HFF-Myc (cell line): ENCODE measurements around the gene SMC1A.

Source experiments
- DNase-seq: peaks from one replicate; pipeline ENCODE4 v3.0.0-alpha.2; 2011; ENCODE audit warnings: low read depth; ENCODE audit errors: extremely low read depth
- H3K4me3 ChIP-seq: replicated peaks from 2 replicates; pipeline ENCODE4 v1.5.1; 2011; ENCODE audit warnings: low read depth, mild to moderate bottlenecking, control low read depth, low read length
- CTCF ChIP-seq: IDR thresholded peaks from 2 replicates; pipeline ENCODE4 v1.5.1; 2012; ENCODE audit warnings: mild to moderate bottlenecking, low read depth, low read length, control low read depth; ENCODE audit errors: missing control alignments

SMC1A gene

GRCh38 chrX:53398216-53398615 is 24.2 kb downstream of the SMC1A start:
- TF ChIP-seq CTCF = no peak
- DNase-seq = no peak
- no peak overlapping the region for H3K4me3 ChIP-seq

GRCh38 chrX:53395605-53396298 is 26.7 kb downstream of the SMC1A start:
- DNase-seq = no peak
- no peak for TF ChIP-seq CTCF
- no peak overlapping the region for H3K4me3 ChIP-seq

GRCh38 chrX:53383376-53384076 is 38.9 kb downstream of the SMC1A start:
- DNase-seq = no peak
- TF ChIP-seq CTCF = no peak
- H3K4me3 ChIP-seq = no peak overlapping the region

- DNase-seq = no peak
- TF ChIP-seq CTCF = no peak
- H3K4me3 ChIP-seq = no peak overlapping the region
Observed at GRCh38 chrX:53379747-53380146, 42.7 kb downstream of the SMC1A start.

GRCh38 chrX:53379008-53379710 is 43.3 kb downstream of the SMC1A start:
- no peak for TF ChIP-seq CTCF
- no peak for DNase-seq
- no peak overlapping the region for H3K4me3 ChIP-seq

- no peak overlapping the region for H3K4me3 ChIP-seq
- no peak for DNase-seq
- TF ChIP-seq CTCF = no peak
Observed at GRCh38 chrX:53377464-53377863, 45.0 kb downstream of the SMC1A start.
